Measurements from ENCODE around the gene SRPK1. TPM values are rescaled to one million over a fixed set of nuclear protein-coding genes. Genes with fewer than 3 reads are reported as not detected.

SRPK1 gene
- total RNA-seq, 2 donors from 2014 or later = 19.7 to 24.2 TPM

- Histone ChIP-seq H3K27ac (no peak overlapping the region), H3K4me3 (no peak overlapping the region), H3K27me3 (peaks cover 0 to 5% of the 10 kb centered on the region in 2 donors), H3K9me3 (no peaks in the 10 kb centered on the region), H3K4me1 (no peaks in the 10 kb centered on the region), H3K36me3 (no peaks in the 10 kb centered on the region)
- DNase-seq (ENCODE audit: low spot score) = no peak
- TF ChIP-seq, protein P1, sequence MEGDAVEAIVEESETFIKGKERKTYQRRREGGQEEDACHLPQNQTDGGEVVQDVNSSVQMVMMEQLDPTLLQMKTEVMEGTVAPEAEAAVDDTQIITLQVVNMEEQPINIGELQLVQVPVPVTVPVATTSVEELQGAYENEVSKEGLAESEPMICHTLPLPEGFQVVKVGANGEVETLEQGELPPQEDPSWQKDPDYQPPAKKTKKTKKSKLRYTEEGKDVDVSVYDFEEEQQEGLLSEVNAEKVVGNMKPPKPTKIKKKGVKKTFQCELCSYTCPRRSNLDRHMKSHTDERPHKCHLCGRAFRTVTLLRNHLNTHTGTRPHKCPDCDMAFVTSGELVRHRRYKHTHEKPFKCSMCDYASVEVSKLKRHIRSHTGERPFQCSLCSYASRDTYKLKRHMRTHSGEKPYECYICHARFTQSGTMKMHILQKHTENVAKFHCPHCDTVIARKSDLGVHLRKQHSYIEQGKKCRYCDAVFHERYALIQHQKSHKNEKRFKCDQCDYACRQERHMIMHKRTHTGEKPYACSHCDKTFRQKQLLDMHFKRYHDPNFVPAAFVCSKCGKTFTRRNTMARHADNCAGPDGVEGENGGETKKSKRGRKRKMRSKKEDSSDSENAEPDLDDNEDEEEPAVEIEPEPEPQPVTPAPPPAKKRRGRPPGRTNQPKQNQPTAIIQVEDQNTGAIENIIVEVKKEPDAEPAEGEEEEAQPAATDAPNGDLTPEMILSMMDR (IDR thresholded peaks at IDR 0.05) = no peak
Observed at GRCh38 chr6:35788423-35788982, 132.4 kb downstream of the SRPK1 start.

GRCh38 chr6:35787266-35788218 is 133.4 kb downstream of the SRPK1 start:
- Histone ChIP-seq H3K9me3 (no peaks in the 10 kb centered on the region), H3K4me3 (no peak overlapping the region), H3K4me1 (no peaks in the 10 kb centered on the region), H3K36me3 (no peaks in the 10 kb centered on the region), H3K27me3 (peaks cover 0 to 5% of the 10 kb centered on the region in 2 donors), H3K27ac (no peak overlapping the region)
- DNase-seq (ENCODE audit: low spot score) = no peak
- TF ChIP-seq, protein P1 (IDR thresholded peaks at IDR 0.05) = no peak

DNA sequence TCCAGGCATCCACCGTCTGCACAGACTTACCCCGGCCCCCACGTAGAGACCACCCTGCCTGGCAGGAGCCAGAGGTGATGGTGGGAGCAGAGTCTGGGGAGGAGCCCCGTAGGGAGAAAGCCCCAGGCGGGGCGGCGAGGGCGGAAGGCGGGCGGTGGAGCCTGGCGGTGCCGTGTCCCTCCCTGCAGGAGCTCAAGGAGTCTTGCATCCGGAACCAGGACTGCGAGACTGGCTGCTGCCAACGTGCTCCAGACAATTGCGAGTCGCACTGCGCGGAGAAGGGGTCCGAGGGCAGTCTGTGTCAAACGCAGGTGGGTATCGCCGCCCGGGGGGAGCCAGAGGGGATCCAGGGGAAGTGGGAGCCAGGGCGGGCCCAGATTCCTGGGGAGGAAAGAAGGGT is 134.1 kb downstream of the SRPK1 start:
- Histone ChIP-seq H3K4me3 (no peak overlapping the region), H3K9me3 (no peaks in the 10 kb centered on the region), H3K27me3 (peaks cover 0 to 5% of the 10 kb centered on the region in 2 donors), H3K27ac (no peak overlapping the region), H3K4me1 (no peaks in the 10 kb centered on the region), H3K36me3 (no peaks in the 10 kb centered on the region)
- no peak for DNase-seq (ENCODE audit: low spot score)
- TF ChIP-seq, protein P1 (IDR thresholded peaks at IDR 0.05) = no peak

GRCh38 chr6:35786272-35786671 is 134.6 kb downstream of the SRPK1 start:
- TF ChIP-seq, protein P1 (IDR thresholded peaks at IDR 0.05) = no peak
- Histone ChIP-seq H3K27me3 (peaks cover 0 to 5% of the 10 kb centered on the region in 2 donors), H3K4me1 (no peaks in the 10 kb centered on the region), H3K9me3 (no peaks in the 10 kb centered on the region), H3K4me3 (no peak overlapping the region), H3K27ac (no peak overlapping the region), H3K36me3 (no peaks in the 10 kb centered on the region)
- DNase-seq (ENCODE audit: low spot score) = no peak

DNA sequence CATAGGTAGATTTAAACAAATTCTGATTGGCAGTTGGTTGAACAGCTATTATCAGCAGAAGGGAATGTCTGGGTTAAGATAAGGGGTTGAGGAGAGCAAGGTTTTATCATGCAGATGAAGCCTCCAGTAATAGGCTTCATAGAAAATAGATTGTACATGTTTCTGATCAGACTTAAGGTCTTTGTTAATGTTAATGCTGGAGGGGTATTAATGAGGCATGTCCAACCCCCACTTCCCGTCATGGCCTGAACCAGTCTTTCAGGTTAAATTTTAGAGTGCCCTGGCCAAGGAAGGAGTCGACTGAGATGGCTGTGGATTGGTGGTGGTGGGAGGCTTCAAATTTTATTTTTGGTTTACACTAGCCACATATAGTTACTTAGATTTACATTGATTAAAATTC is 136.7 kb downstream of the SRPK1 start:
- DNase-seq (ENCODE audit: low spot score) = no peak

More for the DNA sequence above, 136.7 kb downstream of the SRPK1 start:
- H3K36me3 ChIP-seq = no peaks in the 10 kb centered on the region
- H3K4me1 ChIP-seq = no peaks in the 10 kb centered on the region
- H3K4me3 ChIP-seq = no peak overlapping the region
- H3K27ac ChIP-seq = no peak overlapping the region
- H3K27me3 ChIP-seq = peaks cover 0 to 5% of the 10 kb centered on the region in 2 donors
- TF ChIP-seq, protein P1 (IDR thresholded peaks at IDR 0.05) = no peak
- no peaks in the 10 kb centered on the region for H3K9me3 ChIP-seq

Other genes starting within 250 kb of the SRPK1 start
- 100 to 1,000 TPM; 135 TPM for gene FKBP5, start 232.2 kb downstream of the SRPK1 start, total RNA-seq
- under 1 TPM in 1 of 2 donors, not detected in 1; 0.39 TPM for gene ARMC12, start 184.1 kb downstream of the SRPK1 start, total RNA-seq
- gene CLPSL2, start 144.5 kb downstream of the SRPK1 start, total RNA-seq = not detected
- not detected for gene CLPSL1, start 140.1 kb downstream of the SRPK1 start, total RNA-seq
- gene CLPS, start 123.8 kb downstream of the SRPK1 start, total RNA-seq = not detected
- not detected for gene LHFPL5, start 115.7 kb downstream of the SRPK1 start, total RNA-seq
- gene SLC26A8, start 103.5 kb upstream of the SRPK1 start, total RNA-seq = not detected
- 10 to 100 TPM; 39.1 to 46.7 TPM for gene MAPK14, start 106.7 kb upstream of the SRPK1 start, total RNA-seq
- 1 to 10 TPM; 1.4 to 7.2 TPM for gene MAPK13, start 209.4 kb upstream of the SRPK1 start, total RNA-seq

Data from right atrium auricular region (tissue), 2 donors.